ENCODE results near the gene ZDHHC11B. TPM values are rescaled to one million over a fixed set of nuclear protein-coding genes. Genes with fewer than 3 reads are reported as not detected.
A peak's percentile ranks its signal among the peaks of the same experiment; 100 is the strongest.
"Not testable (repeated sequence)": the region's sequence is repeated elsewhere in the genome, so short reads cannot be mapped to it uniquely, and the experiment has no call there.

ZDHHC11B gene
- total RNA-seq, 1 experiment from 2014 or later: 1.4 TPM

GRCh38 chr5:751496-751895 is 33.0 kb downstream of the ZDHHC11B start:
- H2BK5ac ChIP-seq (ENCODE audit: insufficient read length, low read length): no peak overlapping the region
- H3K27me3 ChIP-seq (ENCODE audit: insufficient read depth, low read length): no peaks in the 10 kb centered on the region
- H3K56ac ChIP-seq (ENCODE audit: insufficient read length, low read depth, low read length): no peak overlapping the region
- H4K20me1 ChIP-seq (ENCODE audit: control insufficient read depth, insufficient read depth, insufficient read length): no peaks in the 10 kb centered on the region
- H3K79me2 ChIP-seq (ENCODE audit: insufficient read depth, low read length): no peaks in the 10 kb centered on the region
- TF ChIP-seq, protein P1, sequence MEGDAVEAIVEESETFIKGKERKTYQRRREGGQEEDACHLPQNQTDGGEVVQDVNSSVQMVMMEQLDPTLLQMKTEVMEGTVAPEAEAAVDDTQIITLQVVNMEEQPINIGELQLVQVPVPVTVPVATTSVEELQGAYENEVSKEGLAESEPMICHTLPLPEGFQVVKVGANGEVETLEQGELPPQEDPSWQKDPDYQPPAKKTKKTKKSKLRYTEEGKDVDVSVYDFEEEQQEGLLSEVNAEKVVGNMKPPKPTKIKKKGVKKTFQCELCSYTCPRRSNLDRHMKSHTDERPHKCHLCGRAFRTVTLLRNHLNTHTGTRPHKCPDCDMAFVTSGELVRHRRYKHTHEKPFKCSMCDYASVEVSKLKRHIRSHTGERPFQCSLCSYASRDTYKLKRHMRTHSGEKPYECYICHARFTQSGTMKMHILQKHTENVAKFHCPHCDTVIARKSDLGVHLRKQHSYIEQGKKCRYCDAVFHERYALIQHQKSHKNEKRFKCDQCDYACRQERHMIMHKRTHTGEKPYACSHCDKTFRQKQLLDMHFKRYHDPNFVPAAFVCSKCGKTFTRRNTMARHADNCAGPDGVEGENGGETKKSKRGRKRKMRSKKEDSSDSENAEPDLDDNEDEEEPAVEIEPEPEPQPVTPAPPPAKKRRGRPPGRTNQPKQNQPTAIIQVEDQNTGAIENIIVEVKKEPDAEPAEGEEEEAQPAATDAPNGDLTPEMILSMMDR (conservative IDR thresholded peaks at IDR 0.05): no peak
- H3K4me1 ChIP-seq (ENCODE audit: insufficient read depth, low read length): no peaks in the 10 kb centered on the region
- H3K4me2 ChIP-seq (ENCODE audit: insufficient read depth, insufficient read length, low read length): no peak overlapping the region
- no peak overlapping the region for H4K8ac ChIP-seq (replicated peaks; ENCODE audit: insufficient read length, low read depth, low read length)
- no peak overlapping the region for H3K23ac ChIP-seq (ENCODE audit: insufficient read length, low read depth, low read length)
- H3K23me2 ChIP-seq (ENCODE audit: insufficient read length, low read depth, low read length, poor library complexity, severe bottlenecking): no peaks in the 10 kb centered on the region
- no peak overlapping the region for H4K5ac ChIP-seq (ENCODE audit: insufficient read length, low read depth, low read length)
- H2BK15ac ChIP-seq (ENCODE audit: low read depth, low read length): no peak overlapping the region
- no peak overlapping the region for H4K91ac ChIP-seq (ENCODE audit: insufficient read length, low read depth, low read length)
- no peak overlapping the region for H2AFZ ChIP-seq (ENCODE audit: low read length)
- H3K9ac ChIP-seq (ENCODE audit: extremely low read depth, insufficient read length, low read length): no peak overlapping the region
- no peaks in the 10 kb centered on the region for H3K79me1 ChIP-seq (ENCODE audit: insufficient read depth, low read depth, low read length, poor library complexity, severe bottlenecking)
- no peak overlapping the region for H3K4me3 Mint-ChIP-seq
- H2BK12ac ChIP-seq (ENCODE audit: insufficient read length, low read depth, low read length): no peak overlapping the region
- H3K9me3 Mint-ChIP-seq: no peaks in the 10 kb centered on the region
- no peaks in the 10 kb centered on the region for H3K36me3 Mint-ChIP-seq (ENCODE audit: insufficient read depth in 1 of 3, low read depth in 3 of 3)
- no peak overlapping the region for H2BK20ac ChIP-seq (ENCODE audit: low read depth, low read length, poor library complexity, severe bottlenecking)
- no peak overlapping the region for H3T11ph ChIP-seq (ENCODE audit: low read length)
- no peak overlapping the region for H3K14ac ChIP-seq (ENCODE audit: insufficient read depth, low read length)
- no peak overlapping the region for H2AK5ac ChIP-seq (ENCODE audit: insufficient read length, low read length)
- no peak overlapping the region for H3K27ac ChIP-seq (ENCODE audit: insufficient read length, low read depth, low read length)
- no peak overlapping the region for H2BK120ac ChIP-seq (ENCODE audit: low read depth, low read length, poor library complexity, severe bottlenecking)
- H3K9me3 ChIP-seq (ENCODE audit: control insufficient read depth, low read depth, low read length): no peaks in the 10 kb centered on the region
- no peak for DNase-seq
- no peak overlapping the region for H3K27ac Mint-ChIP-seq
- H3K18ac ChIP-seq (ENCODE audit: insufficient read length, low read depth, low read length): no peak overlapping the region
- peaks cover 8% of the 10 kb centered on the region for H3K27me3 Mint-ChIP-seq (ENCODE audit: low read depth)
- no peak overlapping the region for H3K4ac ChIP-seq (ENCODE audit: low read depth, low read length)
- no peaks in the 10 kb centered on the region for H3K4me1 Mint-ChIP-seq
- no CpG with 5 or more reads among the region's 13 CpGs for WGBS (ENCODE audit: extremely low coverage, insufficient read length, low lambda C conversion rate)

DNA sequence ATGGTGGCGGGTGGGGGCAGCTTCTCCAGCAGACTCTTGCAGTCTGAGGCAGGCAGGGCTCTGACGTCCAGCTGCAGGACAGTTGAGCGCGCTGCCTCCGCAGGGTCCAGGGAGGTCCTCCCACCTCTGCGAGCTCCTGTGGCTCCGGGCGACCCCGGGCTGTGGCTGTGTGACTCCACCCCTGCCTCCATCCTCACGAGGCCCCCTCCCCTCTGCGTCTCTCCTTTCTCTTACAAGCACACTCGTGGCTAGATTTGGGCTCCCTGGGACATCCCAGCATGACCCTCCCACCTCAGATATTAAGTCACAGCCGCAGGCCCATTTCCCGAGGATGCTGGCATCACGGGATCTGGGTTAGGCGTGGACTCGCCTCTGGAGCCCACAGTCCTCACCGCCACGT is 34.3 kb downstream of the ZDHHC11B start:
- H2BK15ac ChIP-seq (ENCODE audit: low read depth, low read length); H3K4me2 ChIP-seq (ENCODE audit: insufficient read depth, insufficient read length, low read length); H3K23me2 ChIP-seq (ENCODE audit: insufficient read length, low read depth, low read length, poor library complexity, severe bottlenecking); H3K4me1 ChIP-seq (ENCODE audit: insufficient read depth, low read length); H2AFZ ChIP-seq (ENCODE audit: low read length); H2BK12ac ChIP-seq (ENCODE audit: insufficient read length, low read depth, low read length); H3T11ph ChIP-seq (ENCODE audit: low read length); H3K14ac ChIP-seq (ENCODE audit: insufficient read depth, low read length); H4K20me1 ChIP-seq (ENCODE audit: control insufficient read depth, insufficient read depth, insufficient read length); H3K27me3 ChIP-seq (ENCODE audit: insufficient read depth, low read length); H3K4ac ChIP-seq (ENCODE audit: low read depth, low read length); H2BK120ac ChIP-seq (ENCODE audit: low read depth, low read length, poor library complexity, severe bottlenecking); H3K4me1 Mint-ChIP-seq; H3K9ac ChIP-seq (ENCODE audit: extremely low read depth, insufficient read length, low read length); H2AK5ac ChIP-seq (ENCODE audit: insufficient read length, low read length); H4K5ac ChIP-seq (ENCODE audit: insufficient read length, low read depth, low read length); H3K23ac ChIP-seq (ENCODE audit: insufficient read length, low read depth, low read length); H3K27ac Mint-ChIP-seq; H3K79me1 ChIP-seq (ENCODE audit: insufficient read depth, low read depth, low read length, poor library complexity, severe bottlenecking); H4K8ac ChIP-seq (replicated peaks; ENCODE audit: insufficient read length, low read depth, low read length); H3K27ac ChIP-seq (ENCODE audit: insufficient read length, low read depth, low read length); H3K36me3 Mint-ChIP-seq (ENCODE audit: insufficient read depth in 1 of 3, low read depth in 3 of 3); H2BK20ac ChIP-seq (ENCODE audit: low read depth, low read length, poor library complexity, severe bottlenecking); H3K56ac ChIP-seq (ENCODE audit: insufficient read length, low read depth, low read length); H3K79me2 ChIP-seq (ENCODE audit: insufficient read depth, low read length); H3K4me3 Mint-ChIP-seq; H4K91ac ChIP-seq (ENCODE audit: insufficient read length, low read depth, low read length); H3K9me3 ChIP-seq (ENCODE audit: control insufficient read depth, low read depth, low read length); H3K9me3 Mint-ChIP-seq; H3K18ac ChIP-seq (ENCODE audit: insufficient read length, low read depth, low read length); H3K27me3 Mint-ChIP-seq (ENCODE audit: low read depth); H2BK5ac ChIP-seq (ENCODE audit: insufficient read length, low read length): not testable (repeated sequence)
- WGBS (ENCODE audit: extremely low coverage, insufficient read length, low lambda C conversion rate): no CpG with 5 or more reads among the region's 19 CpGs
- peak; percentile 12 for DNase-seq
